HG03439 (cell line): ENCODE data around the gene PCDHGB6.
"Not testable (repeated sequence)": the region's sequence is repeated elsewhere in the genome, so short reads cannot be mapped to it uniquely, and the experiment has no call there.

Source experiments
- ATAC-seq: cut with Tn5 transposase; IDR thresholded peaks from one replicate; pipeline ENCODE4 v1.9.1; 2021; ENCODE audit warnings: mild to moderate bottlenecking, moderate library complexity; ENCODE audit not compliant: unreplicated experiment

Gene PCDHGB6

DNA sequence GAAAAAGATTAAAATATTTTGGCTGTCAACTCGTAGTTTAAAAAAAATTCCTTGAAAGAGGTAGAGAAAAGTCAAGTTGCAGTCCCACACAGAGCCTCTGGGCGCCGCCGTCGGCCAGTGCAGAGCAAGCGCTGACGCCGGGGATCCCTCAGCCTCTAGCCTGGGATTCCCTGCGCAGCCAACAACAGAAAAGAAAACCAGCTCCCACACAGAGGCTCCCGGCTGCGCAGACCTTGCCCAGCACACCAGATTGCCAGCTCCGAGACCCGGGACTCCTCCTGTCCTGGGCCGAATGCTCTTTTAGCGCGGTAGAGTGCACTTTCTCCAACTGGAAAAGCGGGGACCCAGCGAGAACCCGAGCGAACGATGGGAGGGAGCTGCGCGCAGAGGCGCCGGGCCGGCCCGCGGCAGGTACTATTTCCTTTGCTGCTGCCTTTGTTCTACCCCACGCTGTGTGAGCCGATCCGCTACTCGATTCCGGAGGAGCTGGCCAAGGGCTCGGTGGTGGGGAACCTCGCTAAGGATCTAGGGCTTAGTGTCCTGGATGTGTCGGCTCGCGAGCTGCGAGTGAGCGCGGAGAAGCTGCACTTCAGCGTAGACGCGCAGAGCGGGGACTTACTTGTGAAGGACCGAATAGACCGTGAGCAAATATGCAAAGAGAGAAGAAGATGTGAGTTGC is 9.8 kb downstream of the PCDHGB6 start, which contains the start of gene PCDHGB7:
Gene PCDHGB7 (plus strand): TSS at position 184 of the 679 bp plus-strand sequence. CDS start 183 bp downstream, at position 367.
- ATAC-seq, result not testable (repeated sequence)

DNA sequence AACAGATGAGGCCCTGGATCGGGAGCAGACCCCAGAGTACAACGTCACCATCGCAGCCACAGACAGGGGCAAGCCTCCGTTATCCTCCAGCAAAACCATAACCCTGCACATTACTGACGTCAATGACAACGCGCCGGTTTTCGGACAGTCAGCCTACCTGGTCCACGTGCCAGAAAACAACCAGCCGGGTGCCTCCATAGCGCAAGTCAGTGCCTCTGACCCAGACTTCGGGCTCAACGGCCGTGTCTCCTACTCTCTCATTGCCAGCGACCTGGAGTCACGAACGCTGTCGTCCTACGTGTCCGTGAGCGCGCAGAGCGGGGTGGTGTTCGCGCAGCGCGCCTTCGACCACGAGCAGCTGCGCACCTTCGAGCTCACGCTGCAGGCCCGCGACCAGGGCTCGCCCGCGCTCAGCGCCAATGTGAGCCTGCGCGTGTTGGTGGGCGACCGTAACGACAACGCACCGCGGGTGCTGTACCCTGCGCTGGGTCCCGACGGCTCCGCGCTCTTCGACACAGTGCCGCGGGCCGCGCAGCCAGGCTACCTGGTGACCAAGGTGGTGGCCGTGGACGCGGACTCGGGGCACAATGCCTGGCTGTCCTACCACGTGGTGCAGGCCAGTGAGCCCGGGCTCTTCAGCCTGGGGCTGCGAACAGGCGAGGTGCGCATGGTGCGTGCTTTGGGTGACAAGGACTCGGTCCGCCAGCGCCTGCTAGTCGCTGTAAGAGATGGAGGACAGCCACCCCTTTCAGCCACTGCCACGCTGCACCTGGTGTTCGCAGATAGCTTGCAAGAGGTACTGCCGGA is 11.5 kb downstream of the PCDHGB6 start:
- no peak for ATAC-seq

GRCh38 chr5:141420855-141421488 is 13.2 kb downstream of the PCDHGB6 start, which contains the start of gene PCDHGA11:
TSS of gene PCDHGA11 (plus strand) at chr5:141421051. CDS start at chr5:141421228, 177 bp downstream.
- peak; percentile 60 for ATAC-seq

DNA sequence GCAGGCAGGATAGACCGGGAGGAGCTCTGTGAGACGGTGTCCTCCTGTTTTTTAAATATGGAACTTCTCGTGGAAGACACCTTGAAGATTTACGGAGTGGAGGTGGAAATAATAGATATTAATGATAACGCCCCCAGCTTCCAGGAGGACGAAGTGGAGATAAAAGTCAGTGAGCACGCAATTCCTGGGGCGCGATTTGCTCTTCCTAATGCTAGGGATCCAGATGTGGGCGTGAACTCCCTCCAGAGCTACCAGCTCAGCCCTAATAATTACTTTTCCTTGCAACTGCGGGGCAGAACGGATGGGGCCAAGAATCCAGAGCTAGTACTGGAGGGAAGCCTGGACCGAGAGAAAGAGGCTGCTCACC is 13.7 kb downstream of the PCDHGB6 start:
- no peak for ATAC-seq

DNA sequence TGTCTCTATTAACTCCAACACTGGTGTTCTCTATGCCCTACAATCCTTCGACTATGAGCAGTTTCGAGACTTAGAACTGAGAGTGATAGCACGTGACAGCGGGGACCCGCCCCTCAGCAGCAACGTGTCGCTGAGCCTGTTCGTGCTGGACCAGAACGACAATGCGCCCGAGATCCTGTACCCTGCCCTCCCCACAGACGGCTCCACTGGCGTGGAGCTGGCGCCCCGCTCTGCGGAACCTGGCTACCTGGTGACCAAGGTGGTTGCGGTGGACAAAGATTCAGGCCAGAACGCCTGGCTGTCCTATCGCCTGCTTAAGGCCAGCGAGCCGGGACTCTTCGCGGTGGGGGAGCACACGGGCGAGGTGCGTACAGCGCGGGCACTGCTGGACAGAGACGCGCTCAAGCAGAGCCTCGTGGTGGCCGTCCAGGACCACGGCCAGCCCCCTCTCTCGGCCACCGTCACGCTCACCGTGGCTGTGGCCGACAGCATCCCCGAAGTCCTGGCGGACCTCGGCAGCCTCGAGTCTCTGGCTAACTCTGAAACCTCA is 15.0 kb downstream of the PCDHGB6 start:
- no peak for ATAC-seq

DNA sequence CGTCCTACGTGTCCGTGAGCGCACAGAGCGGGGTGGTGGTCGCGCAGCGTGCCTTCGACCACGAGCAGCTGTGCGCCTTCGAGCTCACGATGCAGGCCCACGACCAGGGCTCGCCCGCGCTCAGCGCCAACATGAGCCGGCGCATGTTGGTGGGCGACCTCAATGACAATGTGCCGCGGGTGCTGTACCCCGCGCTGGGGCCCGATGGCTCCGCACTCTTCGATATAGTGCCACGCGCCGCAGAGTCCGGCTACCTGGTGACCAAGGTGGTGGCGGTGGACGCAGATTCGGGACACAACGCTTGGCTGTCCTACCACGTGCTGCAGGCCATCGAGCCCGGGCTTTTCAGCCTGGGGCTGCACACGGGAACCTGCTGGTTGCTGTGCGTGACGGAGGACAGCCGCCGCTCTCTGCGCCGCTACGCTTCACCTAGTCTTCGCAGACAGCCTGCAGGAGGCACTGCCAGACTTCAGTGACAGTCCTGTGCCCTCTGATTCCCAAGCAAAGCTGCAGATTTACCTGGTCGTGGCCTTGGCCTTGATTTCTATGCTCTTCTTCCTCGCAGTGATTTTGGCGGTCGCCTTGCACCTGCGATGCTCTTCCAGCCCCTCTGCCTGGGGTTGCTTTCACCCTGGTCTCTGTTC is 20.1 kb downstream of the PCDHGB6 start:
- no peak for ATAC-seq

- peak; percentile 78 for ATAC-seq
Measured at GRCh38 chr5:141430332-141431113, 22.7 kb downstream of the PCDHGB6 start, which contains the start of gene PCDHGA12. TSS of gene PCDHGA12 (plus strand) at chr5:141430507. CDS start at chr5:141430760, 253 bp downstream.

GRCh38 chr5:141431286-141431685 is 23.5 kb downstream of the PCDHGB6 start:
- peak; percentile 48 for ATAC-seq

- ATAC-seq, result not testable (repeated sequence)
Measured at GRCh38 chr5:141432308-141432707, 24.5 kb downstream of the PCDHGB6 start.

- ATAC-seq, result not testable (repeated sequence)
Measured at GRCh38 chr5:141432726-141433125, 24.9 kb downstream of the PCDHGB6 start.

DNA sequence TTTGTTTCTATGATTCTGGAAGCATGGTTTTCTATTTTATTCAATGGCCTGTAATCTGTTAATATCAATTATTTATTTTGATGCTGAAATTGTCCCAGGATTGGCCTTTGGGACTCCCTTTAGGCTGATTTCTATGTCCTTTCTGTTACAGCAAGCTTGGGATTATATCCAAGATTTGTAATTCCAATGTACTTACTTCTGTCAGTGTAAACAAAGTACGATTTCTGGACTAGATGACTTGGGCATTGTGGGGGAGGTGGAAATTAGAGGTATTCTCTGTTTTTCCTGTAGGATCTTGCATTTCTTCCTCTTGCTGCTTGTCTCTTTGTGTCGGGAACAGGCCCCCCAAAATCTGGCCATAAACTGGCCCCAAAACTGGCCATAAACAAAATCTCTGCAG is 26.2 kb downstream of the PCDHGB6 start:
- ATAC-seq, result no peak

GRCh38 chr5:141437221-141437620 is 29.4 kb downstream of the PCDHGB6 start:
- ATAC-seq, result no peak

GRCh38 chr5:141439411-141440141 is 31.8 kb downstream of the PCDHGB6 start:
- no peak for ATAC-seq

GRCh38 chr5:141440341-141440740 is 32.5 kb downstream of the PCDHGB6 start:
- ATAC-seq, result no peak

DNA sequence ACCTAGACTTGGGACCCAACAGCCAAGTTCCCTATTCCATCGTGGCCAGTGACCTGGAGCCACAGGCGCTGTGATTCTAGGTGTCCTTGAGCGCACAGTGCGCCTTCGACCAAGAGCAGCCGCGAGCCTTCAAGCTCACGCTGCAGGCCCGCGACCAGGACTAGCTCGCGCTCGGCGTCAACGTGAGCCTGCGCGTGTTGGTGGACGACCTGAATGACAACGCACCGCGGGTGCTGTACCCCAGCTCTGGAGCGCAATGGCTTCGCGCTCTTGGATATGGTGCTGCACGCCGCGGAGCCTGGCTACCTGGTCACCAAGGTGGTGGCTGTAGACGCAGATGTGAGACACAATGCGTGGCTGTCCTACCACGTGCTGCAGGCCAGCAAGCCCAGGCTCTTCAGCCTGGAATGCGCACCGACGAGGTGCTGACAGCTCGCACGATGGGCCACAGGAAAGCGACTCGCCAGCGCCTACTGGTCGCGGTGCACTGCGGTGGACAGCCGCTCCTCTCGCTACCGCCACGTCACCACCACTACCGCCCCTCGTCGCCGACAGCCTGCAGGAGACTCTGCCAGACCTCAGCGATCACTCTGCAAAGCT is 33.9 kb downstream of the PCDHGB6 start:
- ATAC-seq, result no peak
